PC-9 (cell line): ENCODE results near the gene NAT16. TPM values are rescaled to one million over a fixed set of nuclear protein-coding genes. Genes with fewer than 3 reads are reported as not detected.

Experiments
- BruUV-seq: library from RNA; stranded (reverse); fragments of 400-500 nt; replicated peaks from 2 replicates; lab custom pipeline; 2021; lab: Mats Ljungman, UMichigan
- CTCF ChIA-PET: fragments of 300-600 bp; sonication (Branson Sonifier 250); formaldehyde crosslinking; loops from one replicate; lab custom pipeline; 2022; ENCODE audit warnings: antibody characterized with exemption; lab: Charles Lee
- POLR2A ChIA-PET: fragments of 300-600 bp; sonication (Branson Sonifier 250); formaldehyde crosslinking; loops from one replicate; lab custom pipeline; 2022; ENCODE audit warnings: antibody characterized with exemption; ENCODE audit not compliant: unreplicated experiment; lab: Charles Lee
- DNase-seq, 2 experiments: peaks; one replicate each; pipeline versions ENCODE4 v3.0.0 to v3.0.0-alpha.2; 2015 to 2022; ENCODE audit warnings: mixed read lengths in 1 of 2
- H2AFZ ChIP-seq: fragments of 200-600 bp; sonication (generic); 2 replicates; pipeline ENCODE4 v1.8.1; 2017; ENCODE audit warnings: antibody characterized with exemption
- H3F3A ChIP-seq: fragments of 200-600 bp; sonication (generic); 2 replicates; pipeline ENCODE4 v1.8.1; 2017; ENCODE audit warnings: antibody characterized with exemption, mild to moderate bottlenecking, low read depth; ENCODE audit not compliant: insufficient read depth
- H3K27ac ChIP-seq: fragments of 200-600 bp; sonication (generic); 2 replicates; pipeline ENCODE4 v1.6.1; 2016; ENCODE audit warnings: mixed run types
- H3K27me3 ChIP-seq: fragments of 200-600 bp; sonication (generic); 2 replicates; pipeline ENCODE4 v1.6.1; 2016; ENCODE audit warnings: low read depth, mixed run types; ENCODE audit not compliant: insufficient read depth
- H3K36me3 ChIP-seq: fragments of 200-600 bp; sonication (generic); 2 replicates; pipeline ENCODE4 v1.6.1; 2016; ENCODE audit warnings: low read depth, mixed run types
- H3K4me1 ChIP-seq: fragments of 200-600 bp; sonication (generic); replicated peaks from 2 replicates; pipeline ENCODE4 v1.6.1; 2016; ENCODE audit warnings: mixed run types; ENCODE audit not compliant: insufficient read depth
- H3K4me2 ChIP-seq: fragments of 200-600 bp; sonication (generic); 2 replicates; pipeline ENCODE4 v1.6.1; 2017; ENCODE audit warnings: mixed run types
- H3K4me3 ChIP-seq: fragments of 200-600 bp; sonication (generic); 2 replicates; pipeline ENCODE4 v1.6.1; 2016; ENCODE audit warnings: mixed run types
- H3K79me2 ChIP-seq: fragments of 200-600 bp; sonication (generic); 2 replicates; pipeline ENCODE4 v1.6.1; 2017; ENCODE audit warnings: low read depth, mixed run types
- H3K9me2 ChIP-seq: fragments of 200-600 bp; sonication (generic); 2 replicates; pipeline ENCODE4 v1.8.1; 2017; ENCODE audit warnings: mild to moderate bottlenecking; ENCODE audit not compliant: insufficient read depth
- H3K9me3 ChIP-seq: fragments of 200-600 bp; sonication (generic); 2 replicates; pipeline ENCODE4 v1.8.1; 2016; ENCODE audit warnings: low read depth; ENCODE audit not compliant: insufficient read depth
- H4K20me1 ChIP-seq: fragments of 200-600 bp; sonication (generic); 2 replicates; pipeline ENCODE4 v1.8.1; 2017; ENCODE audit not compliant: insufficient read depth
- CTCF ChIP-seq: fragments of 200-600 bp; sonication (generic); conservative IDR thresholded peaks from 2 replicates; pipeline ENCODE4 v1.6.1; 2017; ENCODE audit warnings: mixed run types, antibody characterized with exemption, mild to moderate bottlenecking, moderate library complexity
- EZH2 ChIP-seq: fragments of 200-600 bp; sonication (generic); IDR thresholded peaks from 2 replicates; pipeline ENCODE4 v1.8.0; 2017; ENCODE audit warnings: antibody characterized with exemption, low read depth
- intact Hi-C: fragments of 100-400 bp; cut with micrococcal nuclease; formaldehyde crosslinking; loops from one replicate; pipeline ENCODE4 v1.10.0; 2022; ENCODE audit not compliant: unreplicated experiment
- total RNA-seq: library from RNA; stranded (reverse); gene quantifications from 2 replicates; pipeline ENCODE4 v1.2.3, GENCODE V29; 2021

The NAT16 gene
- total RNA-seq, 1 experiment from 2014 or later = not detected

- CTCF ChIA-PET = interaction anchor here (0.6 to 0.7 kb wide), 2 partner anchors 39 to 124 kb away, joined by 8 to 11 read pairs; no protein-coding TSS in a partner anchor
- Histone ChIP-seq H3K27me3 (peaks cover 38% of the 10 kb centered on the region), H3K4me3 (no peak overlapping the region), H3K9me2 (no peaks in the 10 kb centered on the region), H3K9me3 (no peaks in the 10 kb centered on the region), H2AFZ (no peak overlapping the region), H3K27ac (no peak overlapping the region), H3K4me2 (no peak overlapping the region), H3K79me2 (peaks cover 6% of the 10 kb centered on the region; the same call in 1 of the 2 replicates), H3K36me3 (no peaks in the 10 kb centered on the region), H3K4me1 (peaks cover 35% of the 10 kb centered on the region), H4K20me1 (peaks cover 7% of the 10 kb centered on the region; the same call in 1 of the 2 replicates), H3F3A (peaks cover 29% of the 10 kb centered on the region)
- no peak for DNase-seq
- no TSS peak for BruUV-seq
- intact Hi-C loops = no loop called here
- POLR2A ChIA-PET = interaction anchor here (0.6 kb wide), 1 partner anchor 337 kb away, joined by 4 read pairs; no protein-coding TSS in a partner anchor
- no peak for TF ChIP-seq EZH2
- no peak for TF ChIP-seq CTCF
Observed at GRCh38 chr7:101166648-101166908, 13.5 kb downstream of the NAT16 start.

- TF ChIP-seq CTCF (no peak), EZH2 (no peak)
- H3K4me1 ChIP-seq = peaks cover 40% of the 10 kb centered on the region
- peaks cover 34% of the 10 kb centered on the region for H3F3A ChIP-seq
- H4K20me1 ChIP-seq = peaks cover 7% of the 10 kb centered on the region; the same call in 1 of the 2 replicates
- no peaks in the 10 kb centered on the region for H3K36me3 ChIP-seq
- no peaks in the 10 kb centered on the region for H3K9me2 ChIP-seq
- no peak overlapping the region for H2AFZ ChIP-seq
- H3K4me2 ChIP-seq = peak overlapping the region; percentile 87
- intact Hi-C loops = no loop called here
- H3K27ac ChIP-seq = no peak overlapping the region
- peak overlapping the region; percentile 49; the same call in 1 of the 2 replicates for H3K4me3 ChIP-seq
- no TSS peak for BruUV-seq
- no peaks in the 10 kb centered on the region for H3K9me3 ChIP-seq
- ChIA-PET POLR2A (interaction anchor here (0.7 kb wide), 1 partner anchor 10 kb away, joined by 3 read pairs; no protein-coding TSS in a partner anchor), CTCF (interaction anchor here (0.7 to 1.7 kb wide), 3 partner anchors 22 to 57 kb away, joined by 3 to 8 read pairs (median 7); no protein-coding TSS in a partner anchor)
- DNase-seq = no peak
- H3K27me3 ChIP-seq = peaks cover 33% of the 10 kb centered on the region
- H3K79me2 ChIP-seq = peaks cover 6% of the 10 kb centered on the region; the same call in 1 of the 2 replicates
Observed at GRCh38 chr7:101165958-101166647, 14.0 kb downstream of the NAT16 start.

- no peaks in the 10 kb centered on the region for H3K36me3 ChIP-seq
- no peak within 1 kb of the TSS for H2AFZ ChIP-seq
- H3K9me2 ChIP-seq = no peaks in the 10 kb centered on the region
- peaks cover 6% of the 10 kb centered on the region; the same call in 1 of the 2 replicates for H3K79me2 ChIP-seq
- peaks cover 7% of the 10 kb centered on the region; the same call in 1 of the 2 replicates for H4K20me1 ChIP-seq
- ChIA-PET CTCF (interaction anchor here (0.5 to 1.7 kb wide), 4 partner anchors 21 to 371 kb away, joined by 3 to 7 read pairs (median 4); partner anchors contain the start of gene PLOD3), POLR2A (interaction anchor here (0.7 kb wide), 2 partner anchors 9 to 118 kb away, joined by 3 read pairs; no protein-coding TSS in a partner anchor)
- intact Hi-C loops = no loop called here
- H3F3A ChIP-seq = peaks cover 38% of the 10 kb centered on the region
- DNase-seq = peak; percentile 77 to 92
- H3K4me2 ChIP-seq = peak within 1 kb of the TSS; percentile 87
- no peak within 1 kb of the TSS for H3K27ac ChIP-seq
- H3K27me3 ChIP-seq = peaks cover 25% of the 10 kb centered on the region
- H3K9me3 ChIP-seq = no peaks in the 10 kb centered on the region
- peak within 1 kb of the TSS; percentile 86 for H3K4me3 ChIP-seq
- BruUV-seq = no TSS peak
- TF ChIP-seq CTCF = no peak
- TF ChIP-seq EZH2 = no peak
- peaks cover 48% of the 10 kb centered on the region for H3K4me1 ChIP-seq
Observed at GRCh38 chr7:101165075-101165957, 14.8 kb downstream of the NAT16 start, which contains the start of gene VGF. Gene VGF, minus strand, starts transcription at chr7:101165569. Its CDS starts 726 bp downstream, at chr7:101164843.
